GM18951 (cell line): ENCODE results near the gene DIP2C.
"Not testable (repeated sequence)": the region's sequence is repeated elsewhere in the genome, so short reads cannot be mapped to it uniquely, and the experiment has no call there.

ENCODE experiments used
- POLR2A ChIP-seq: IDR thresholded peaks from 4 replicates; pipeline ENCODE4 v1.6.1; 2011; ENCODE audit warnings: mild to moderate bottlenecking; ENCODE audit not compliant: insufficient read length, insufficient read depth; ENCODE audit errors: extremely low read depth
- in situ Hi-C: fragments of 300-500 bp; cut with MboI; formaldehyde crosslinking; loops from one replicate; pipeline ENCODE4 v1.12.0; 2022; ENCODE audit warnings: low sequenced_read_pairs, mixed read lengths, inconsistent platforms; ENCODE audit not compliant: unreplicated experiment

DIP2C gene

DNA sequence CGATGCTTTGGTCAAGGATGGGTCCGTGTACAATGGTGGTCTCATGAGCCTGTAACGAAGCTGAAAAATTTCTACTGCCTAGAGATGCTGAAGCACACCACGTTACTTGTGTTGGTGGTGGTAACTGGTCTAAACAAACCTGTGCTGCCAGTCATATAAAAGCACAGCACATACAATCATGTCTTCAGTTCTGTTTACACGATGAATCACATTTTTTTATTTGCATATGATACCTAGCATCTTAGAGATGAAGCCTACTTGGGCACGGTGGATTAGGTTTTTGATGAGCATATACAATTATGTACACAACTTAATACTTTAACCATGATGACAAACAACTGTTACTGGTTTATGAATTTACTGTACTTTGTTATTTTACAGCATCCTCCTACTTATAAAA is 353.2 kb downstream of the DIP2C start:
- in situ Hi-C loops = no loop called here
- no peak for TF ChIP-seq POLR2A

- in situ Hi-C loops = no loop called here
Measured at GRCh38 chr10:335151-335800, 354.2 kb downstream of the DIP2C start.

GRCh38 chr10:331186-331585 is 358.3 kb downstream of the DIP2C start:
- in situ Hi-C loops = no loop called here
- no peak for TF ChIP-seq POLR2A

More at GRCh38 chr10:335151-335800, 354.2 kb downstream of the DIP2C start:
- no peak for TF ChIP-seq POLR2A

- TF ChIP-seq POLR2A = no peak
- in situ Hi-C loops = no loop called here
Measured at GRCh38 chr10:329361-330099, 359.9 kb downstream of the DIP2C start.

GRCh38 chr10:327889-328852 is 361.3 kb downstream of the DIP2C start:
- in situ Hi-C loops = no loop called here
- no peak for TF ChIP-seq POLR2A

DNA sequence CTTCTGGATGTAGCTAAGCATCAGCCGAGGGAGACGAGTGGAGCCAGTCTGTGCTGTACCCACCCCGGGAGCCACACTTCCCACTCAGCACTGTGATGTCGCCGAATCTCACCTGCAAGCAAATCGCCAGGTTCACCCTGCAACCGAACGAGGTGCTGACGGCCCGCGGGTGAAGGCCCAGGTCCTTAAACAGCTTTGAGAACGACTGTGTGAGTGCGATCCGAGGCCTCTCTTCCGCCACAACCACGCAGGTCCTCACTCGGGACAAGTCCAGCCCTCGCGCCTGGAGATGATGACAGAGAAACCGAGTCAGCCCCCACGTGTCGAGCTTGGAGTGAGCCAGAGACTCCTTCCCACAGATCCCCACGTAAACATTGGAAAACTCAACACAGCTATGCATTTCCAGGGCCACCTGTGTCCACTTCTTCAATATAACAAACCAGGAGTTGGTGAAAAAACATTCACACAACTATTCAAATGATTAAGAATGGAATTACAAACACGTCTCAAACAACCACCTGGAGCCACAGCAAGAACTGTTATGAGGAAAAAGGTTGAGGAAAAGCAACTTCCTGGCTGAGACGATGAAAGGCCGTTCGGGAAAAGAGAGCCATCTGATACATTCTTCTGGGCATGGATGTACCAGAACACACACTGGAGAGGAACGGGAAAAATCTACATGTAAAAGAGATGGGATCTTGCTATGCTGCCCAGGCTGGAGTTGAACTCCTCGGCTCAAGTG is 362.4 kb downstream of the DIP2C start:
- in situ Hi-C loops = no loop called here
- TF ChIP-seq POLR2A = no peak

DNA sequence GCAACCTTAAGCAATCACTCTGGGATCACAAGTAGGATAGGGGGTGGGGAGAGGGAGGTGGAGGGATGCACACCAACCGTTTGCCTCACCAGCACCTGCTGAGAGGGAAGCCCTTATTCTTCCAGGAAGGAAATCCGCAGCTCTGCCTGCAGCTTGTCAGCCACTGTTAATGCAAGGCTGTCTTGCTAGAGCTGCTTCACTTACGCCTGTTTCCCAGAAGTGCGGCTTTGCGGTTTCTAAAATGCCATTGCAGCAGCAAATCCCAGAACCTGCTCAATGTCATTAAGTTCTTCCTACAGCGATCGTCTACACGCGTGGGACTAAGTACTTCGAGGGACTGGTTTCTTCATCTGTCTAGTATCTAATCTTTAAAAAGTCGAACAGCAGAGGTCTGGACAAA is 363.1 kb downstream of the DIP2C start:
- in situ Hi-C loops = no loop called here
- no peak for TF ChIP-seq POLR2A

- in situ Hi-C loops = no loop called here
- no peak for TF ChIP-seq POLR2A
Measured at GRCh38 chr10:325282-325681, 364.2 kb downstream of the DIP2C start.

GRCh38 chr10:324593-324992 is 364.9 kb downstream of the DIP2C start:
- in situ Hi-C loops = no loop called here

DNA sequence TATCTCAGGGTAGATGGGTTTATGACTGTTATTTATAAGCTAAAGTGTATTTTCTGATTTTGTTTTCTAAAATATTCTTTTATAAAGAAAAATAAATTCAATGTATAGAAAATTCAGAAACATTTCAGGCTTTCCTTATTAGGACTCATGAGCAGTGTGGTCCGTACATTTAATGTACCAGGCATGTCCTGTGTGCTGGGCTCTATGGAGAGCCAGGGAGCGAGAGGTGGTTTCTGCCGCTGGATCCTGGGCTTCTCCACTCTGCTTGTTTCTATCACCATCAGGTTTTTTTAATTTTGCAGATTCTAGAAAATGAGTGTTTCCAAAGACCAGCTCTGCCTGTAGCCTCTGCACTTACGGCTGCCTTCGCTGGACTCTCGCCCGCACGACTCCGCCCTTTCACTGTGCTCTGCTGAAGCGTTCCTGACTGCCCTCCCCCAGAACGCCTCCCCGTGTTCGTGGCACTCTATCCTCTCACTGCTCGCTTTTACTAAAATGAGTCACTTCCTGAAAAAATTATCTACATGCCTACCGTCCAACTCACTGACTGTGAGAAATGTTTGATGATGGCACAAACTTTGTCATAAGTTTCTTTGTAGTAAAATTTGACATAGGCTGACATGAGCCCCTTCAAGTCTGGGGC is 365.7 kb downstream of the DIP2C start:
- in situ Hi-C loops = no loop called here
- TF ChIP-seq POLR2A = no peak

More at GRCh38 chr10:324593-324992, 364.9 kb downstream of the DIP2C start:
- TF ChIP-seq POLR2A = no peak

DNA sequence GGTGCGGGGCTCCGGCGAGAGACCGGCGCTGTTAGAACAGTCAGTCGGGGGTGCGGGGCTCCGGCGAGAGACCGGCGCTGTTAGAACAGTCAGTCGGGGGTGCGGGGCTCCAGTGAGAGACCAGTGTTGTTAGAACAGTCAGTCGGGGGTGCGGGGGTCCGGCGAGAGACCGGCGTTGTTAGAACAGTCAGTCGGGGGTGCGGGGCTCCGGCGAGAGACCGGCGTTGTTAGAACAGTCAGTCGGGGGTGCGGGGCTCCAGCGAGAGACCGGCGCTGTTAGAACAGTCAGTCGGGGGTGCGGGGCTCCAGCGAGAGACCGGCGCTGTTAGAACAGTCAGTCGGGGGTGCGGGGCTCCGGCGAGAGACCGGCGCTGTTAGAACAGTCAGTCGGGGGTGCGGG is 366.4 kb downstream of the DIP2C start:
- in situ Hi-C loops = not testable (repeated sequence)

DNA sequence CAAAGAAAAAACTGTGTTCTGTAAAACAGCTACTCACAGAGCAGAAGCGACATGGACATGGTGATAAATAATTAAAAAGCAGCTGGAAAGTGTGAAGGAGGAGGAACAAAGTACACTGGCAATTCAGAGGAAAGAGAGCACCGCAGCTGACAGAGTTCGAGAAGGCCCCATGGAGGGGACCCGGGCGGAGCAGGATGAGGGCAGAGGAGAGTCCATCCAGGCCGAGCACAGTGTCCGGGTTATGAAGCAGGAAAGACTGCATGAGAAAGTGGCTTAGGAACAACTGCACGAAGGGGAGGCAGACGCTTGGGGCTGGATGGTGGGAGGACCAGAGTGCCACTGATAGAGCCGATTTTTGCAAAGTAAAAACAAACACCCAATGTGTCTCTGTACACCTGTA is 368.7 kb downstream of the DIP2C start:
- no peak for TF ChIP-seq POLR2A
- in situ Hi-C loops = no loop called here

- in situ Hi-C loops = no loop called here
Measured at GRCh38 chr10:317926-318325, 371.5 kb downstream of the DIP2C start.

More at GRCh38 chr10:317926-318325, 371.5 kb downstream of the DIP2C start:
- no peak for TF ChIP-seq POLR2A
